Measurements from ENCODE around the gene ERAP2.

Gene ERAP2

GRCh38 chr5:96932026-96932425, 55.7 kb downstream of the ERAP2 start:
- Histone ChIP-seq H3F3A (ENCODE audit: insufficient read depth, low read length) (peaks cover 31% of the 10 kb centered on the region), H3K27me3 (replicated peaks; ENCODE audit: insufficient read depth, low read length) (no peaks in the 10 kb centered on the region), H3K9me3 (replicated peaks; ENCODE audit: insufficient read depth, low read length) (no peaks in the 10 kb centered on the region), H3K79me2 (ENCODE audit: low read length) (peaks cover 11% of the 10 kb centered on the region), H3K36me3 (replicated peaks; ENCODE audit: insufficient read depth, low read length) (no peaks in the 10 kb centered on the region), H4K20me1 (ENCODE audit: insufficient read depth, low read length) (no peaks in the 10 kb centered on the region), H3K27ac (ENCODE audit: low read length) (no peak overlapping the region), H3K4me3 (ENCODE audit: low read length) (no peak overlapping the region), H3K4me1 (ENCODE audit: low read length) (peaks cover 17% of the 10 kb centered on the region), H3K9ac (ENCODE audit: low read length) (no peak overlapping the region), H2AFZ (ENCODE audit: low read length) (no peak overlapping the region), H3K4me2 (ENCODE audit: low read depth, low read length) (peak overlapping the region; percentile 77; the same call in 1 of the 2 replicates), H3K9me2 (replicated peaks; ENCODE audit: insufficient read depth, low read length) (no peaks in the 10 kb centered on the region)
- TF ChIP-seq CTCF (IDR thresholded peaks at IDR 0.05; ENCODE audit: low read length): no peak
- no peak for TF ChIP-seq EZH2phosphoT487 (IDR thresholded peaks at IDR 0.05; ENCODE audit: low read length)
- TF ChIP-seq EZH2 (optimal IDR thresholded peaks at IDR 0.05; ENCODE audit: low read depth, low read length): no peak
- DNase-seq: no peak

GRCh38 chr5:96933764-96934707, 57.7 kb downstream of the ERAP2 start:
- Histone ChIP-seq H3K9ac (ENCODE audit: low read length) (peak overlapping the region; percentile 84), H3K27me3 (replicated peaks; ENCODE audit: insufficient read depth, low read length) (no peaks in the 10 kb centered on the region), H3K4me1 (ENCODE audit: low read length) (peaks cover 32% of the 10 kb centered on the region), H3K36me3 (replicated peaks; ENCODE audit: insufficient read depth, low read length) (no peaks in the 10 kb centered on the region), H2AFZ (ENCODE audit: low read length) (peak overlapping the region; percentile 46), H3K4me3 (ENCODE audit: low read length) (peak overlapping the region; percentile 55), H4K20me1 (ENCODE audit: insufficient read depth, low read length) (0 out of 2 replicates have a peak, but pooled peaks cover 3% of the 10 kb centered on the region), H3K4me2 (ENCODE audit: low read depth, low read length) (peak overlapping the region; percentile 77), H3K9me3 (replicated peaks; ENCODE audit: insufficient read depth, low read length) (no peaks in the 10 kb centered on the region), H3K9me2 (replicated peaks; ENCODE audit: insufficient read depth, low read length) (no peaks in the 10 kb centered on the region), H3F3A (ENCODE audit: insufficient read depth, low read length) (peaks cover 31% of the 10 kb centered on the region), H3K79me2 (ENCODE audit: low read length) (peaks cover 31% of the 10 kb centered on the region), H3K27ac (ENCODE audit: low read length) (peak overlapping the region; percentile 97)
- no peak for TF ChIP-seq CTCF (IDR thresholded peaks at IDR 0.05; ENCODE audit: low read length)
- TF ChIP-seq EZH2phosphoT487 (IDR thresholded peaks at IDR 0.05; ENCODE audit: low read length): no peak
- no peak for TF ChIP-seq EZH2 (optimal IDR thresholded peaks at IDR 0.05; ENCODE audit: low read depth, low read length)
- peak; percentile 24 for DNase-seq

- peaks cover 32% of the 10 kb centered on the region for H3K4me1 ChIP-seq (ENCODE audit: low read length)
- H3F3A ChIP-seq (ENCODE audit: insufficient read depth, low read length): peaks cover 31% of the 10 kb centered on the region
- no peaks in the 10 kb centered on the region for H3K9me2 ChIP-seq (replicated peaks; ENCODE audit: insufficient read depth, low read length)
- H4K20me1 ChIP-seq (ENCODE audit: insufficient read depth, low read length): 0 out of 2 replicates have a peak, but pooled peaks cover 3% of the 10 kb centered on the region
- peak overlapping the region; percentile 97 for H3K27ac ChIP-seq (ENCODE audit: low read length)
- no peaks in the 10 kb centered on the region for H3K9me3 ChIP-seq (replicated peaks; ENCODE audit: insufficient read depth, low read length)
- no peaks in the 10 kb centered on the region for H3K27me3 ChIP-seq (replicated peaks; ENCODE audit: insufficient read depth, low read length)
- H3K36me3 ChIP-seq (replicated peaks; ENCODE audit: insufficient read depth, low read length): no peaks in the 10 kb centered on the region
- H3K4me2 ChIP-seq (ENCODE audit: low read depth, low read length): peak overlapping the region; percentile 92
- peak; percentile 97 for DNase-seq
- H2AFZ ChIP-seq (ENCODE audit: low read length): peak overlapping the region; percentile 100
- H3K4me3 ChIP-seq (ENCODE audit: low read length): peak overlapping the region; percentile 94
- peaks cover 40% of the 10 kb centered on the region for H3K79me2 ChIP-seq (ENCODE audit: low read length)
- peak overlapping the region; percentile 87 for H3K9ac ChIP-seq (ENCODE audit: low read length)
- TF ChIP-seq EZH2 (optimal IDR thresholded peaks at IDR 0.05; ENCODE audit: low read depth, low read length): no peak
- no peak for TF ChIP-seq CTCF (IDR thresholded peaks at IDR 0.05; ENCODE audit: low read length)
- no peak for TF ChIP-seq EZH2phosphoT487 (IDR thresholded peaks at IDR 0.05; ENCODE audit: low read length)
These were observed 58.6 kb downstream of the ERAP2 start for GRCh38 chr5:96934708-96935558.
